K562 (cell line): Measurements from ENCODE around the gene WDR47. TPM values are rescaled to one million over a fixed set of nuclear protein-coding genes. Genes with fewer than 3 reads are reported as not detected.

ENCODE experiments used
- ARID2 ChIP-seq: fragments of 450-650 bp; IDR thresholded peaks from 2 replicates; pipeline ENCODE4 v1.6.1; 2017; ENCODE audit warnings: antibody characterized with exemption, mild to moderate bottlenecking
- JUND ChIP-seq, 2 experiments: IDR thresholded peaks; 2 replicates in 1 of 2; 3 replicates in 1 of 2; pipeline ENCODE4 v1.6.1; 2011; ENCODE audit warnings: borderline replicate concordance in 2 of 2, low read depth in 2 of 2, low read length in 2 of 2, improper control_type of control experiment in 1 of 2, missing biosample characterization in 1 of 2, missing genetic modification characterization in 1 of 2, missing genetic modification reagents in 1 of 2
- RCOR1 ChIP-seq, 2 experiments: IDR thresholded peaks; 2 replicates each; pipeline ENCODE4 v1.6.1; 2012; ENCODE audit warnings: low read depth in 2 of 2, low read length in 2 of 2, borderline replicate concordance in 1 of 2, improper control_type of control experiment in 1 of 2
- SOX6 ChIP-seq: fragments of 450-650 bp; IDR thresholded peaks from 2 replicates; pipeline ENCODE4 v1.6.1; 2014; ENCODE audit warnings: mild to moderate bottlenecking
- SP2 ChIP-seq: IDR thresholded peaks from 2 replicates; pipeline ENCODE4 v1.6.1; 2011; ENCODE audit warnings: mild to moderate bottlenecking, low read depth, low read length, moderate library complexity; ENCODE audit not compliant: poor library complexity, severe bottlenecking; ENCODE audit errors: extremely low read depth
- TBL1XR1 ChIP-seq, 2 experiments: IDR thresholded peaks; 2 replicates each; pipeline ENCODE4 v1.6.1; 2012; ENCODE audit warnings: improper control_type of control experiment in 2 of 2, low read length in 2 of 2, mild to moderate bottlenecking in 1 of 2
- ZFP30 ChIP-seq: fragments of 250-450 bp; sonication (Bioruptor Pico); IDR thresholded peaks from 2 replicates; pipeline ENCODE4 v1.8.0; 2022; ENCODE audit warnings: moderate library complexity, mild to moderate bottlenecking, inconsistent platforms, borderline replicate concordance
- ZZZ3 ChIP-seq: fragments of 450-650 bp; IDR thresholded peaks from 2 replicates; pipeline ENCODE4 v1.6.1; 2016; ENCODE audit warnings: antibody characterized with exemption, mild to moderate bottlenecking, moderate library complexity
- polyA plus RNA-seq, 8 experiments: library from polyadenylated mRNA; depleted of rRNA in 4 of 8; stranded (reverse) in 5 of 8; unstranded in 3 of 8; fragments of >200 nt; fragmentation: Nextera tagmentation in 2 of 8; fragmentation: Illumina TruSeq in 1 of 8; extraction: Ambion mirVana in 2 of 8; extraction: Trizol in 1 of 8; gene quantifications; 2 replicates each; pipeline versions ENCODE4 v1.2.1 to v1.2.3, GENCODE V29; 2011 to 2014; ENCODE audit warnings: inconsistent platforms in 1 of 8, missing spikeins in 1 of 8
- total RNA-seq, 7 experiments: library from RNA; depleted of rRNA in 6 of 7; stranded (reverse); fragments of >200 nt in 6 of 7; fragmentation: Illumina TruSeq in 2 of 7; extraction: Trizol in 2 of 7; gene quantifications; 2 replicates each; pipeline versions ENCODE4 v1.2.1 to v1.2.3, GENCODE V29; 2011 to 2021; ENCODE audit warnings: low replicate concordance in 1 of 7
- TF ChIP-seq, protein P1 (sequence below): fragments of 200-600 bp; sonication (generic); IDR thresholded peaks from one replicate; pipeline ENCODE4 v1.6.1; 2012; ENCODE audit warnings: mild to moderate bottlenecking, low read depth, low read length, inconsistent platforms
- TF ChIP-seq, protein P2 (sequence below): fragments of 200-400 bp; formaldehyde crosslinking; IDR thresholded peaks from 2 replicates; pipeline ENCODE4 v1.6.1; 2017; ENCODE audit warnings: mild to moderate bottlenecking, low read depth, low read length, moderate library complexity

The WDR47 gene
- total and polyA plus RNA-seq, 9 of the 15 experiments (the other 6 are each of a cell fraction or from before 2014, with no cell fraction given), result 1.3 to 10.1 (median 4.9) TPM

DNA sequence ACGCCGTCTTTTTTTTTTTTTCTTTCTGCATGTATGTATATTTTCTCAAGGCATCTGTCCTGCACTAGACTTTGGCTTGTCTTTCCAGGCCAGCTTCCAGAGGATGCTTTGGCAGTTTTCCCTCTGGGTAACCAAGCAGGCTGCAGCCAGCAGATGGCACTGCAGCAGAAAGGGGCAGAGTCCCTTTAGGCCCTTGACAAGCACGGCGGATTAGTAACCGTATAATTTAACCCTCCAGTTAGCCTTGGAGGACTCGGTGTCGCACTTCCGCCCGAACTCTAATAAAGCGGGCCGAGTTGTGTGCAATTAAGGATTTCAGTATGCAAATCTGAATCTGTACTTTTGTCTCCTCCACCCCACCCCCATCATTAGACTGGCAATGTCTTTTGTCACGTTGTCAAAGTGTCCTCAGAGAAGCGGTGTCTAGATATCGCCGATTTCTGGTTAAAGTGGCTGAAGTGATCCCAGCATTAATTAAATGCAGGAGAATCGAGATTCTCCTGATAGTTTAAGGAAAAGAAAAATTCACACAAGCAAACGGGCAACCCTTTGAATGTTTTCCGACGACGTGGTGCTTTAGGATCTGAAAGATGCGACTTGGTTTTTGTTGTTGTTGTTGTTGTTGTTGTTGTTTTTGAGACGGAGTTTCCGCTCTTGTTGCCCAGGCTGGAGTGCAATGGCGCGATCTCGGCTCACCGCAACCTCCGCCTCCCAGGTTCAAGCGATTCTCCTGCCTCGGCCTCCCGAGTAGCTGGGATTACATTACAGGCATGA lies 47.5 kb upstream of the WDR47 start (continued):
- TF ChIP-seq SP2 (peak; percentile 18), ZFP30 (CRISPR knock-in tag) (no peak), SOX6 (peak; percentile 53; the same call in 1 of the 2 replicates), ARID2 (0 out of 2 replicates have a peak, but pooled peaks have one; percentile 8), JUND (IDR thresholded peaks at IDR 0.05; ENCODE audit: borderline replicate concordance, low read depth, low read length) (peak; percentile 66; the same call in 1 of the 2 replicates), JUND (tag; IDR thresholded peaks at IDR 0.05; ENCODE audit: borderline replicate concordance, low read depth, low read length) (peak; percentile 67; the same call in 2 of the 3 replicates), RCOR1 (IDR thresholded peaks at IDR 0.05; ENCODE audit: borderline replicate concordance in 1 of 2, low read depth in 2 of 2, low read length in 2 of 2) (peak; percentile 46 to 91; a peak in 3 of 4 replicates), TBL1XR1 (IDR thresholded peaks at IDR 0.05; ENCODE audit: low read length in 2 of 2) (peak in 1 of 2 experiments; percentile 52; a peak in 1 of 4 replicates), ZZZ3 (0 out of 2 replicates have a peak, but pooled peaks have one; percentile 38)
- TF ChIP-seq, protein P1, sequence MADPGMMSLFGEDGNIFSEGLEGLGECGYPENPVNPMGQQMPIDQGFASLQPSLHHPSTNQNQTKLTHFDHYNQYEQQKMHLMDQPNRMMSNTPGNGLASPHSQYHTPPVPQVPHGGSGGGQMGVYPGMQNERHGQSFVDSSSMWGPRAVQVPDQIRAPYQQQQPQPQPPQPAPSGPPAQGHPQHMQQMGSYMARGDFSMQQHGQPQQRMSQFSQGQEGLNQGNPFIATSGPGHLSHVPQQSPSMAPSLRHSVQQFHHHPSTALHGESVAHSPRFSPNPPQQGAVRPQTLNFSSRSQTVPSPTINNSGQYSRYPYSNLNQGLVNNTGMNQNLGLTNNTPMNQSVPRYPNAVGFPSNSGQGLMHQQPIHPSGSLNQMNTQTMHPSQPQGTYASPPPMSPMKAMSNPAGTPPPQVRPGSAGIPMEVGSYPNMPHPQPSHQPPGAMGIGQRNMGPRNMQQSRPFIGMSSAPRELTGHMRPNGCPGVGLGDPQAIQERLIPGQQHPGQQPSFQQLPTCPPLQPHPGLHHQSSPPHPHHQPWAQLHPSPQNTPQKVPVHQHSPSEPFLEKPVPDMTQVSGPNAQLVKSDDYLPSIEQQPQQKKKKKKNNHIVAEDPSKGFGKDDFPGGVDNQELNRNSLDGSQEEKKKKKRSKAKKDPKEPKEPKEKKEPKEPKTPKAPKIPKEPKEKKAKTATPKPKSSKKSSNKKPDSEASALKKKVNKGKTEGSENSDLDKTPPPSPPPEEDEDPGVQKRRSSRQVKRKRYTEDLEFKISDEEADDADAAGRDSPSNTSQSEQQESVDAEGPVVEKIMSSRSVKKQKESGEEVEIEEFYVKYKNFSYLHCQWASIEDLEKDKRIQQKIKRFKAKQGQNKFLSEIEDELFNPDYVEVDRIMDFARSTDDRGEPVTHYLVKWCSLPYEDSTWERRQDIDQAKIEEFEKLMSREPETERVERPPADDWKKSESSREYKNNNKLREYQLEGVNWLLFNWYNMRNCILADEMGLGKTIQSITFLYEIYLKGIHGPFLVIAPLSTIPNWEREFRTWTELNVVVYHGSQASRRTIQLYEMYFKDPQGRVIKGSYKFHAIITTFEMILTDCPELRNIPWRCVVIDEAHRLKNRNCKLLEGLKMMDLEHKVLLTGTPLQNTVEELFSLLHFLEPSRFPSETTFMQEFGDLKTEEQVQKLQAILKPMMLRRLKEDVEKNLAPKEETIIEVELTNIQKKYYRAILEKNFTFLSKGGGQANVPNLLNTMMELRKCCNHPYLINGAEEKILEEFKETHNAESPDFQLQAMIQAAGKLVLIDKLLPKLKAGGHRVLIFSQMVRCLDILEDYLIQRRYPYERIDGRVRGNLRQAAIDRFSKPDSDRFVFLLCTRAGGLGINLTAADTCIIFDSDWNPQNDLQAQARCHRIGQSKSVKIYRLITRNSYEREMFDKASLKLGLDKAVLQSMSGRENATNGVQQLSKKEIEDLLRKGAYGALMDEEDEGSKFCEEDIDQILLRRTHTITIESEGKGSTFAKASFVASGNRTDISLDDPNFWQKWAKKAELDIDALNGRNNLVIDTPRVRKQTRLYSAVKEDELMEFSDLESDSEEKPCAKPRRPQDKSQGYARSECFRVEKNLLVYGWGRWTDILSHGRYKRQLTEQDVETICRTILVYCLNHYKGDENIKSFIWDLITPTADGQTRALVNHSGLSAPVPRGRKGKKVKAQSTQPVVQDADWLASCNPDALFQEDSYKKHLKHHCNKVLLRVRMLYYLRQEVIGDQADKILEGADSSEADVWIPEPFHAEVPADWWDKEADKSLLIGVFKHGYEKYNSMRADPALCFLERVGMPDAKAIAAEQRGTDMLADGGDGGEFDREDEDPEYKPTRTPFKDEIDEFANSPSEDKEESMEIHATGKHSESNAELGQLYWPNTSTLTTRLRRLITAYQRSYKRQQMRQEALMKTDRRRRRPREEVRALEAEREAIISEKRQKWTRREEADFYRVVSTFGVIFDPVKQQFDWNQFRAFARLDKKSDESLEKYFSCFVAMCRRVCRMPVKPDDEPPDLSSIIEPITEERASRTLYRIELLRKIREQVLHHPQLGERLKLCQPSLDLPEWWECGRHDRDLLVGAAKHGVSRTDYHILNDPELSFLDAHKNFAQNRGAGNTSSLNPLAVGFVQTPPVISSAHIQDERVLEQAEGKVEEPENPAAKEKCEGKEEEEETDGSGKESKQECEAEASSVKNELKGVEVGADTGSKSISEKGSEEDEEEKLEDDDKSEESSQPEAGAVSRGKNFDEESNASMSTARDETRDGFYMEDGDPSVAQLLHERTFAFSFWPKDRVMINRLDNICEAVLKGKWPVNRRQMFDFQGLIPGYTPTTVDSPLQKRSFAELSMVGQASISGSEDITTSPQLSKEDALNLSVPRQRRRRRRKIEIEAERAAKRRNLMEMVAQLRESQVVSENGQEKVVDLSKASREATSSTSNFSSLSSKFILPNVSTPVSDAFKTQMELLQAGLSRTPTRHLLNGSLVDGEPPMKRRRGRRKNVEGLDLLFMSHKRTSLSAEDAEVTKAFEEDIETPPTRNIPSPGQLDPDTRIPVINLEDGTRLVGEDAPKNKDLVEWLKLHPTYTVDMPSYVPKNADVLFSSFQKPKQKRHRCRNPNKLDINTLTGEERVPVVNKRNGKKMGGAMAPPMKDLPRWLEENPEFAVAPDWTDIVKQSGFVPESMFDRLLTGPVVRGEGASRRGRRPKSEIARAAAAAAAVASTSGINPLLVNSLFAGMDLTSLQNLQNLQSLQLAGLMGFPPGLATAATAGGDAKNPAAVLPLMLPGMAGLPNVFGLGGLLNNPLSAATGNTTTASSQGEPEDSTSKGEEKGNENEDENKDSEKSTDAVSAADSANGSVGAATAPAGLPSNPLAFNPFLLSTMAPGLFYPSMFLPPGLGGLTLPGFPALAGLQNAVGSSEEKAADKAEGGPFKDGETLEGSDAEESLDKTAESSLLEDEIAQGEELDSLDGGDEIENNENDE, result no peak
- TF ChIP-seq, protein P2, sequence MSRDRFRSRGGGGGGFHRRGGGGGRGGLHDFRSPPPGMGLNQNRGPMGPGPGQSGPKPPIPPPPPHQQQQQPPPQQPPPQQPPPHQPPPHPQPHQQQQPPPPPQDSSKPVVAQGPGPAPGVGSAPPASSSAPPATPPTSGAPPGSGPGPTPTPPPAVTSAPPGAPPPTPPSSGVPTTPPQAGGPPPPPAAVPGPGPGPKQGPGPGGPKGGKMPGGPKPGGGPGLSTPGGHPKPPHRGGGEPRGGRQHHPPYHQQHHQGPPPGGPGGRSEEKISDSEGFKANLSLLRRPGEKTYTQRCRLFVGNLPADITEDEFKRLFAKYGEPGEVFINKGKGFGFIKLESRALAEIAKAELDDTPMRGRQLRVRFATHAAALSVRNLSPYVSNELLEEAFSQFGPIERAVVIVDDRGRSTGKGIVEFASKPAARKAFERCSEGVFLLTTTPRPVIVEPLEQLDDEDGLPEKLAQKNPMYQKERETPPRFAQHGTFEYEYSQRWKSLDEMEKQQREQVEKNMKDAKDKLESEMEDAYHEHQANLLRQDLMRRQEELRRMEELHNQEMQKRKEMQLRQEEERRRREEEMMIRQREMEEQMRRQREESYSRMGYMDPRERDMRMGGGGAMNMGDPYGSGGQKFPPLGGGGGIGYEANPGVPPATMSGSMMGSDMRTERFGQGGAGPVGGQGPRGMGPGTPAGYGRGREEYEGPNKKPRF, result no peak
